MCF 10A (cell line): Measurements from ENCODE around the gene PDE1A. TPM values are rescaled to one million over a fixed set of nuclear protein-coding genes. Genes with fewer than 3 reads are reported as not detected.
A peak's percentile ranks its signal among the peaks of the same experiment; 100 is the strongest.

Experiments
- BruUV-seq: library from RNA; stranded (reverse); fragments of 400-500 nt; replicated peaks from 2 replicates; lab custom pipeline; 2021; lab: Mats Ljungman, UMichigan
- CTCF ChIA-PET: fragments of 300-600 bp; sonication (Branson Sonifier 250); formaldehyde crosslinking; extraction: SDS; loops from one replicate; lab custom pipeline; 2021; ENCODE audit warnings: antibody characterized with exemption, inconsistent platforms; lab: Yijun Ruan, JAX
- POLR2A ChIA-PET: fragments of 300-600, 350-650 bp; sonication (Branson Sonifier 250); formaldehyde crosslinking; extraction: SDS; loops from one replicate; lab custom pipeline; 2020; ENCODE audit warnings: antibody characterized with exemption, inconsistent platforms; lab: Yijun Ruan, JAX
- DNase-seq: peaks from one replicate; pipeline ENCODE4 v3.0.0-alpha.2; 2018; ENCODE audit not compliant: unreplicated experiment
- H3K27ac Mint-ChIP-seq: one replicate; pipeline ENCODE4 v1.8.0; 2022; ENCODE audit warnings: mild to moderate bottlenecking, low read depth, mixed read lengths; ENCODE audit not compliant: unreplicated experiment
- H3K27me3 Mint-ChIP-seq: one replicate; pipeline ENCODE4 v1.8.0; 2022; ENCODE audit warnings: mixed read lengths; ENCODE audit not compliant: insufficient read depth, unreplicated experiment
- H3K36me3 Mint-ChIP-seq: one replicate; pipeline ENCODE4 v1.8.0; 2022; ENCODE audit warnings: mild to moderate bottlenecking, moderate library complexity, mixed read lengths; ENCODE audit not compliant: insufficient read depth, unreplicated experiment
- H3K4me1 Mint-ChIP-seq: one replicate; pipeline ENCODE4 v1.8.0; 2022; ENCODE audit warnings: mixed read lengths; ENCODE audit not compliant: insufficient read depth, unreplicated experiment
- H3K4me3 Mint-ChIP-seq: one replicate; pipeline ENCODE4 v1.8.0; 2022; ENCODE audit warnings: mild to moderate bottlenecking, moderate library complexity, mixed read lengths; ENCODE audit not compliant: unreplicated experiment
- H3K9me3 Mint-ChIP-seq: one replicate; pipeline ENCODE4 v1.8.0; 2022; ENCODE audit warnings: mixed read lengths; ENCODE audit not compliant: unreplicated experiment
- CTCF ChIP-seq: fragments of 200-600 bp; IDR thresholded peaks from one replicate; pipeline ENCODE4 v1.8.0; 2022; ENCODE audit warnings: antibody characterized with exemption, mild to moderate bottlenecking; ENCODE audit not compliant: unreplicated experiment
- intact Hi-C: fragments of 100-400 bp; cut with micrococcal nuclease; formaldehyde crosslinking; loops from 2 replicates; pipeline ENCODE4 v1.14.1; 2022
- total RNA-seq: library from RNA; stranded (reverse); gene quantifications from 2 replicates; pipeline ENCODE4 v1.2.3, GENCODE V29; 2022

Gene PDE1A
- total RNA-seq, 1 experiment from 2014 or later, result 0.30 TPM

GRCh38 chr2:182110347-182110746, 316.5 kb downstream of the PDE1A start:
- ChIA-PET CTCF (no interaction called here), POLR2A (no interaction called here)
- DNase-seq, result no peak
- no peak for TF ChIP-seq CTCF
- no peak overlapping the region for H3K27ac Mint-ChIP-seq
- no peaks in the 10 kb centered on the region for H3K36me3 Mint-ChIP-seq
- no peak overlapping the region for H3K4me3 Mint-ChIP-seq
- no TSS peak for BruUV-seq
- peaks cover 11% of the 10 kb centered on the region for H3K27me3 Mint-ChIP-seq
- intact Hi-C loops, result no loop called here
- H3K9me3 Mint-ChIP-seq, result no peaks in the 10 kb centered on the region
- H3K4me1 Mint-ChIP-seq, result no peaks in the 10 kb centered on the region

- no peak overlapping the region for H3K27ac Mint-ChIP-seq
- no peaks in the 10 kb centered on the region for H3K27me3 Mint-ChIP-seq
These were observed 323.3 kb downstream of the PDE1A start for GRCh38 chr2:182103526-182103925.

GRCh38 chr2:182101263-182101662, 325.6 kb downstream of the PDE1A start:
- intact Hi-C loops, result no loop called here
- ChIA-PET POLR2A (no interaction called here), CTCF (interaction anchor here (0.5 to 0.8 kb wide), 2 partner anchors 28 to 567 kb away, joined by 4 read pairs; no protein-coding TSS in a partner anchor)
- peak; percentile 10 for DNase-seq
- no peaks in the 10 kb centered on the region for H3K4me1 Mint-ChIP-seq
- no peaks in the 10 kb centered on the region for H3K27me3 Mint-ChIP-seq
- peak; percentile 22 for TF ChIP-seq CTCF
- no peaks in the 10 kb centered on the region for H3K9me3 Mint-ChIP-seq
- BruUV-seq, result no TSS peak
- H3K36me3 Mint-ChIP-seq, result no peaks in the 10 kb centered on the region
- no peak overlapping the region for H3K4me3 Mint-ChIP-seq
- no peak overlapping the region for H3K27ac Mint-ChIP-seq

More at GRCh38 chr2:182103526-182103925, 323.3 kb downstream of the PDE1A start:
- intact Hi-C loops, result no loop called here
- no peak for DNase-seq
- Mint-ChIP-seq H3K9me3 (no peaks in the 10 kb centered on the region), H3K36me3 (no peaks in the 10 kb centered on the region), H3K4me1 (no peaks in the 10 kb centered on the region), H3K4me3 (no peak overlapping the region)
- ChIA-PET CTCF (interaction anchor here (0.5 kb wide), 1 partner anchor 456 kb away, joined by 4 read pairs; no protein-coding TSS in a partner anchor), POLR2A (interaction anchor here (0.7 kb wide), 1 partner anchor 26 kb away, joined by 3 read pairs; no protein-coding TSS in a partner anchor)
- no peak for TF ChIP-seq CTCF
- no TSS peak for BruUV-seq

GRCh38 chr2:182098648-182099047, 328.2 kb downstream of the PDE1A start:
- Mint-ChIP-seq H3K27me3 (no peaks in the 10 kb centered on the region), H3K4me3 (no peak overlapping the region), H3K36me3 (no peaks in the 10 kb centered on the region), H3K9me3 (peaks cover 5% of the 10 kb centered on the region), H3K27ac (no peak overlapping the region), H3K4me1 (no peaks in the 10 kb centered on the region)
- no TSS peak for BruUV-seq
- intact Hi-C loops, result no loop called here
- ChIA-PET CTCF (no interaction called here), POLR2A (no interaction called here)
- DNase-seq, result no peak
- no peak for TF ChIP-seq CTCF
